HCT116 (cell line): ENCODE measurements around the gene A4GALT.

ENCODE experiments used
- ATF3 ChIP-seq: IDR thresholded peaks from 2 replicates; pipeline ENCODE4 v1.6.1; 2012
- CEBPB ChIP-seq: IDR thresholded peaks from 2 replicates; pipeline ENCODE4 v1.6.1; 2012; ENCODE audit warnings: low read depth
- CTCF ChIP-seq, 3 experiments: fragments of 200-600 bp in 1 of 3; sonication (generic) in 1 of 3; IDR thresholded peaks in 2 of 3; conservative IDR thresholded peaks in 1 of 3; 2 replicates each; pipeline ENCODE4 v1.5.1; 2012 to 2017; ENCODE audit warnings: low read depth in 2 of 3, low read length in 2 of 3, antibody characterized with exemption in 1 of 3, borderline replicate concordance in 1 of 3, control low read depth in 1 of 3, mild to moderate bottlenecking in 1 of 3, mixed read lengths in 1 of 3, mixed run types in 1 of 3, moderate library complexity in 1 of 3; ENCODE audit not compliant: insufficient read depth in 1 of 3
- ELF1 ChIP-seq: IDR thresholded peaks from 2 replicates; pipeline ENCODE4 v1.6.1; 2012; ENCODE audit warnings: low read depth, borderline replicate concordance
- EZH2 ChIP-seq: fragments of 200-600 bp; sonication (generic); IDR thresholded peaks from 2 replicates; pipeline ENCODE4 v1.6.1; 2017; ENCODE audit warnings: antibody characterized with exemption, mixed run types
- FOSL1 ChIP-seq: IDR thresholded peaks from 2 replicates; pipeline ENCODE4 v1.6.1; 2012; ENCODE audit warnings: low read depth
- MAX ChIP-seq: IDR thresholded peaks from 2 replicates; pipeline ENCODE4 v1.6.1; 2012
- POLR2A ChIP-seq: IDR thresholded peaks from 2 replicates; pipeline ENCODE4 v1.7.0; 2011; ENCODE audit warnings: borderline replicate concordance; ENCODE audit not compliant: insufficient read depth, insufficient read length; ENCODE audit errors: extremely low read depth
- POLR2AphosphoS5 ChIP-seq: IDR thresholded peaks from 2 replicates; pipeline ENCODE4 v1.6.1; 2011; ENCODE audit warnings: mild to moderate bottlenecking, low read depth, low read length, moderate library complexity
- RAD21 ChIP-seq: IDR thresholded peaks from 2 replicates; pipeline ENCODE4 v1.6.1; 2012; ENCODE audit warnings: low read depth, mild to moderate bottlenecking
- REST ChIP-seq: IDR thresholded peaks from 2 replicates; pipeline ENCODE4 v1.6.1; 2012; ENCODE audit warnings: low read depth
- SP1 ChIP-seq: IDR thresholded peaks from 2 replicates; pipeline ENCODE4 v1.6.1; 2012; ENCODE audit warnings: low read depth
- YY1 ChIP-seq: IDR thresholded peaks from 2 replicates; pipeline ENCODE4 v1.6.1; 2011; ENCODE audit warnings: low read length, low read depth, moderate library complexity, mild to moderate bottlenecking; ENCODE audit not compliant: insufficient replicate concordance; ENCODE audit errors: extremely low read depth

- TF ChIP-seq RAD21 (no peak), POLR2A (no peak), YY1 (no peak), EZH2 (no peak), SP1 (no peak), CTCF (IDR thresholded peaks at IDR 0.05 in 2 of 3, conservative IDR thresholded peaks at IDR 0.05 in 1 of 3; ENCODE audit: borderline replicate concordance in 1 of 3, insufficient read depth in 1 of 3, low read depth in 2 of 3, low read length in 2 of 3) (no peak), FOSL1 (no peak), MAX (no peak), ELF1 (no peak), CEBPB (no peak), REST (no peak), ATF3 (no peak), POLR2AphosphoS5 (no peak)
Observed at GRCh38 chr22:42717197-42717928, 3.3 kb downstream of the A4GALT start.
